HepG2 (cell line): ENCODE data around the gene ZNF697. TPM values are rescaled to one million over a fixed set of nuclear protein-coding genes. Genes with fewer than 3 reads are reported as not detected.

Experiments used
- AKAP8 ChIP-seq: sonication (generic); formaldehyde crosslinking; IDR thresholded peaks from 2 replicates; pipeline ENCODE4 v1.5.1; 2020; ENCODE audit warnings: mild to moderate bottlenecking, missing genetic modification reagents
- HDAC1 ChIP-seq: sonication (generic); formaldehyde crosslinking; IDR thresholded peaks from 2 replicates; pipeline ENCODE4 v1.5.1; 2020; ENCODE audit warnings: mild to moderate bottlenecking, missing genetic modification reagents
- PTBP1 ChIP-seq: fragments of 200-400 bp; formaldehyde crosslinking; IDR thresholded peaks from 2 replicates; pipeline ENCODE4 v1.6.1; 2018; ENCODE audit warnings: low read length, low read depth; ENCODE audit not compliant: poor library complexity, severe bottlenecking
- SAP130 ChIP-seq: IDR thresholded peaks from 2 replicates; pipeline ENCODE4 v1.6.1; 2016; ENCODE audit warnings: low read depth
- SP4 ChIP-seq: sonication (generic); formaldehyde crosslinking; IDR thresholded peaks from 2 replicates; pipeline ENCODE4 v1.8.1; 2023; ENCODE audit warnings: mild to moderate bottlenecking, missing genetic modification reagents
- ZBTB20 ChIP-seq: sonication (generic); formaldehyde crosslinking; IDR thresholded peaks from 2 replicates; pipeline ENCODE4 v1.8.1; 2023; ENCODE audit warnings: missing genetic modification reagents, low read depth, mild to moderate bottlenecking, borderline replicate concordance
- ZNF335 ChIP-seq: sonication (generic); formaldehyde crosslinking; IDR thresholded peaks from 2 replicates; pipeline ENCODE4 v1.4.0; 2020; ENCODE audit warnings: missing genetic modification reagents
- ZNF510 ChIP-seq: sonication (generic); formaldehyde crosslinking; IDR thresholded peaks from 2 replicates; pipeline ENCODE4 v1.4.0; 2020; ENCODE audit warnings: low read depth, mild to moderate bottlenecking, missing genetic modification reagents
- ZNF607 ChIP-seq: sonication (generic); formaldehyde crosslinking; IDR thresholded peaks from 2 replicates; pipeline ENCODE4 v1.5.1; 2020; ENCODE audit warnings: missing genetic modification reagents, mild to moderate bottlenecking, borderline replicate concordance
- ZSCAN22 ChIP-seq: sonication (generic); formaldehyde crosslinking; IDR thresholded peaks from 2 replicates; pipeline ENCODE4 v1.4.0; 2020; ENCODE audit warnings: mild to moderate bottlenecking, missing genetic modification reagents
- ZSCAN25 ChIP-seq: sonication (generic); formaldehyde crosslinking; IDR thresholded peaks from 2 replicates; pipeline ENCODE4 v1.8.0; 2022; ENCODE audit warnings: mild to moderate bottlenecking, missing genetic modification reagents
- polyA plus RNA-seq, 8 experiments: library from polyadenylated mRNA; depleted of rRNA in 3 of 8; stranded (reverse) in 7 of 8; unstranded in 1 of 8; fragments of >200 nt; fragmentation: Illumina TruSeq in 4 of 8; extraction: Trizol in 4 of 8; gene quantifications; 2 replicates each; pipeline versions ENCODE4 v1.2.1 to v1.2.3, GENCODE V29; 2011 to 2016; ENCODE audit warnings: low read depth in 4 of 8, missing spikeins in 1 of 8, mixed read lengths in 1 of 8; ENCODE audit not compliant: insufficient read depth in 1 of 8
- total RNA-seq, 5 experiments: library from RNA; depleted of rRNA; stranded (reverse); fragments of >200 nt; fragmentation: Illumina TruSeq; extraction: Trizol; gene quantifications; 2 replicates each; pipeline ENCODE4 v1.2.3, GENCODE V29; 2016; ENCODE audit warnings: low read depth in 1 of 5
- TF ChIP-seq, protein P1 (sequence below): sonication (generic); formaldehyde crosslinking; conservative IDR thresholded peaks from 2 replicates; pipeline ENCODE4 v1.8.1; 2023; ENCODE audit warnings: missing genetic modification reagents
- TF ChIP-seq, protein P2 (sequence below): sonication (generic); formaldehyde crosslinking; IDR thresholded peaks from 2 replicates; pipeline ENCODE4 v1.5.1; 2020; ENCODE audit warnings: mild to moderate bottlenecking, missing genetic modification reagents, borderline replicate concordance
- TF ChIP-seq, protein P3 (sequence below): sonication (generic); formaldehyde crosslinking; IDR thresholded peaks from 2 replicates; pipeline ENCODE4 v1.4.0; 2020; ENCODE audit warnings: missing genetic modification reagents
- TF ChIP-seq, protein P4 (sequence below): IDR thresholded peaks from 2 replicates; pipeline ENCODE4 v1.6.1; 2016; ENCODE audit warnings: missing compliant biosample characterization, missing genetic modification reagents, borderline replicate concordance

Gene ZNF697
- total and polyA plus RNA-seq, 2 of the 13 experiments (the other 11 are each of a cell fraction or from before 2014, with no cell fraction given) = 2.3 to 7.1 TPM

DNA sequence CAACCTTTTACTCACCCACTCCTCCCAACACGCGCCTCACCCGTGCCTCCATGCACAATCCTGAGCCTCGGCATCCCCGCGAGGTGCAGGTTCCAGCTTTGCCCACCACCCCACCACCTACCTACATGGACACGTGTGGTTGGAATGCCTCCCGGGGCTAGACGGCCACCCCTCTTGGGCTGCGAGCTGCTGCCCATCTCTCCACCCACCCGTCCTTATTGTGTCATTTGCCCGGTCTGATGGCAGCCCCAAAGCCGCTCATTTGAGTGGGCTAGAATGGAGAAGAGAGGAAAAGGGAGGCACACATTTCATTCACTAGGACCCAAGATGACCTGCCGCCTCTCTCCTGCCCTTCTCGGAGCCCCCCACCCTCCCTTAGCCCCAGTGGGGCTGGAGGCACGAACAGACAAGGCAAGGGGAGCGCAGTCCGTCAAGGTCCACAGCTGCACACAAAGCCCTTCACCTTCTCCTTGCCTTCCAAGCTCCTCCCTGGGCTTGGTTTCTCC lies 785 bp downstream of the ZNF697 start (continued):
- peak; percentile 31; the same call in 1 of the 2 replicates for TF ChIP-seq SAP130
- TF ChIP-seq ZNF607 (CRISPR knock-in tag) = peak; percentile 3; the same call in 1 of the 2 replicates
- TF ChIP-seq, protein P1, sequence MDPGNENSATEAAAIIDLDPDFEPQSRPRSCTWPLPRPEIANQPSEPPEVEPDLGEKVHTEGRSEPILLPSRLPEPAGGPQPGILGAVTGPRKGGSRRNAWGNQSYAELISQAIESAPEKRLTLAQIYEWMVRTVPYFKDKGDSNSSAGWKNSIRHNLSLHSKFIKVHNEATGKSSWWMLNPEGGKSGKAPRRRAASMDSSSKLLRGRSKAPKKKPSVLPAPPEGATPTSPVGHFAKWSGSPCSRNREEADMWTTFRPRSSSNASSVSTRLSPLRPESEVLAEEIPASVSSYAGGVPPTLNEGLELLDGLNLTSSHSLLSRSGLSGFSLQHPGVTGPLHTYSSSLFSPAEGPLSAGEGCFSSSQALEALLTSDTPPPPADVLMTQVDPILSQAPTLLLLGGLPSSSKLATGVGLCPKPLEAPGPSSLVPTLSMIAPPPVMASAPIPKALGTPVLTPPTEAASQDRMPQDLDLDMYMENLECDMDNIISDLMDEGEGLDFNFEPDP (CRISPR knock-in tag) = 0 out of 2 replicates have a peak, but pooled peaks have one; percentile 64
- TF ChIP-seq SP4 (CRISPR knock-in tag) = 0 out of 2 replicates have a peak, but pooled peaks have one; percentile 27
- TF ChIP-seq AKAP8 (CRISPR knock-in tag) = 0 out of 2 replicates have a peak, but pooled peaks have one; percentile 24
- peak; percentile 49 for TF ChIP-seq HDAC1 (CRISPR knock-in tag)
- TF ChIP-seq, protein P2, sequence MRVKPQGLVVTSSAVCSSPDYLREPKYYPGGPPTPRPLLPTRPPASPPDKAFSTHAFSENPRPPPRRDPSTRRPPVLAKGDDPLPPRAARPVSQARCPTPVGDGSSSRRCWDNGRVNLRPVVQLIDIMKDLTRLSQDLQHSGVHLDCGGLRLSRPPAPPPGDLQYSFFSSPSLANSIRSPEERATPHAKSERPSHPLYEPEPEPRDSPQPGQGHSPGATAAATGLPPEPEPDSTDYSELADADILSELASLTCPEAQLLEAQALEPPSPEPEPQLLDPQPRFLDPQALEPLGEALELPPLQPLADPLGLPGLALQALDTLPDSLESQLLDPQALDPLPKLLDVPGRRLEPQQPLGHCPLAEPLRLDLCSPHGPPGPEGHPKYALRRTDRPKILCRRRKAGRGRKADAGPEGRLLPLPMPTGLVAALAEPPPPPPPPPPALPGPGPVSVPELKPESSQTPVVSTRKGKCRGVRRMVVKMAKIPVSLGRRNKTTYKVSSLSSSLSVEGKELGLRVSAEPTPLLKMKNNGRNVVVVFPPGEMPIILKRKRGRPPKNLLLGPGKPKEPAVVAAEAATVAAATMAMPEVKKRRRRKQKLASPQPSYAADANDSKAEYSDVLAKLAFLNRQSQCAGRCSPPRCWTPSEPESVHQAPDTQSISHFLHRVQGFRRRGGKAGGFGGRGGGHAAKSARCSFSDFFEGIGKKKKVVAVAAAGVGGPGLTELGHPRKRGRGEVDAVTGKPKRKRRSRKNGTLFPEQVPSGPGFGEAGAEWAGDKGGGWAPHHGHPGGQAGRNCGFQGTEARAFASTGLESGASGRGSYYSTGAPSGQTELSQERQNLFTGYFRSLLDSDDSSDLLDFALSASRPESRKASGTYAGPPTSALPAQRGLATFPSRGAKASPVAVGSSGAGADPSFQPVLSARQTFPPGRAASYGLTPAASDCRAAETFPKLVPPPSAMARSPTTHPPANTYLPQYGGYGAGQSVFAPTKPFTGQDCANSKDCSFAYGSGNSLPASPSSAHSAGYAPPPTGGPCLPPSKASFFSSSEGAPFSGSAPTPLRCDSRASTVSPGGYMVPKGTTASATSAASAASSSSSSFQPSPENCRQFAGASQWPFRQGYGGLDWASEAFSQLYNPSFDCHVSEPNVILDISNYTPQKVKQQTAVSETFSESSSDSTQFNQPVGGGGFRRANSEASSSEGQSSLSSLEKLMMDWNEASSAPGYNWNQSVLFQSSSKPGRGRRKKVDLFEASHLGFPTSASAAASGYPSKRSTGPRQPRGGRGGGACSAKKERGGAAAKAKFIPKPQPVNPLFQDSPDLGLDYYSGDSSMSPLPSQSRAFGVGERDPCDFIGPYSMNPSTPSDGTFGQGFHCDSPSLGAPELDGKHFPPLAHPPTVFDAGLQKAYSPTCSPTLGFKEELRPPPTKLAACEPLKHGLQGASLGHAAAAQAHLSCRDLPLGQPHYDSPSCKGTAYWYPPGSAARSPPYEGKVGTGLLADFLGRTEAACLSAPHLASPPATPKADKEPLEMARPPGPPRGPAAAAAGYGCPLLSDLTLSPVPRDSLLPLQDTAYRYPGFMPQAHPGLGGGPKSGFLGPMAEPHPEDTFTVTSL = 0 out of 2 replicates have a peak, but pooled peaks have one; percentile 26
- 0 out of 2 replicates have a peak, but pooled peaks have one; percentile 10 for TF ChIP-seq ZBTB20 (CRISPR knock-in tag)
- TF ChIP-seq ZNF335 (CRISPR knock-in tag) = no peak
- TF ChIP-seq ZNF510 (CRISPR knock-in tag) = 0 out of 2 replicates have a peak, but pooled peaks have one; percentile 4
- TF ChIP-seq, protein P3, sequence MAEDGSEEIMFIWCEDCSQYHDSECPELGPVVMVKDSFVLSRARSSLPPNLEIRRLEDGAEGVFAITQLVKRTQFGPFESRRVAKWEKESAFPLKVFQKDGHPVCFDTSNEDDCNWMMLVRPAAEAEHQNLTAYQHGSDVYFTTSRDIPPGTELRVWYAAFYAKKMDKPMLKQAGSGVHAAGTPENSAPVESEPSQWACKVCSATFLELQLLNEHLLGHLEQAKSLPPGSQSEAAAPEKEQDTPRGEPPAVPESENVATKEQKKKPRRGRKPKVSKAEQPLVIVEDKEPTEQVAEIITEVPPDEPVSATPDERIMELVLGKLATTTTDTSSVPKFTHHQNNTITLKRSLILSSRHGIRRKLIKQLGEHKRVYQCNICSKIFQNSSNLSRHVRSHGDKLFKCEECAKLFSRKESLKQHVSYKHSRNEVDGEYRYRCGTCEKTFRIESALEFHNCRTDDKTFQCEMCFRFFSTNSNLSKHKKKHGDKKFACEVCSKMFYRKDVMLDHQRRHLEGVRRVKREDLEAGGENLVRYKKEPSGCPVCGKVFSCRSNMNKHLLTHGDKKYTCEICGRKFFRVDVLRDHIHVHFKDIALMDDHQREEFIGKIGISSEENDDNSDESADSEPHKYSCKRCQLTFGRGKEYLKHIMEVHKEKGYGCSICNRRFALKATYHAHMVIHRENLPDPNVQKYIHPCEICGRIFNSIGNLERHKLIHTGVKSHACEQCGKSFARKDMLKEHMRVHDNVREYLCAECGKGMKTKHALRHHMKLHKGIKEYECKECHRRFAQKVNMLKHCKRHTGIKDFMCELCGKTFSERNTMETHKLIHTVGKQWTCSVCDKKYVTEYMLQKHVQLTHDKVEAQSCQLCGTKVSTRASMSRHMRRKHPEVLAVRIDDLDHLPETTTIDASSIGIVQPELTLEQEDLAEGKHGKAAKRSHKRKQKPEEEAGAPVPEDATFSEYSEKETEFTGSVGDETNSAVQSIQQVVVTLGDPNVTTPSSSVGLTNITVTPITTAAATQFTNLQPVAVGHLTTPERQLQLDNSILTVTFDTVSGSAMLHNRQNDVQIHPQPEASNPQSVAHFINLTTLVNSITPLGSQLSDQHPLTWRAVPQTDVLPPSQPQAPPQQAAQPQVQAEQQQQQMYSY (CRISPR knock-in tag) = 0 out of 2 replicates have a peak, but pooled peaks have one; percentile 39
- TF ChIP-seq ZSCAN25 = 0 out of 2 replicates have a peak, but pooled peaks have one; percentile 30
- TF ChIP-seq, protein P4, sequence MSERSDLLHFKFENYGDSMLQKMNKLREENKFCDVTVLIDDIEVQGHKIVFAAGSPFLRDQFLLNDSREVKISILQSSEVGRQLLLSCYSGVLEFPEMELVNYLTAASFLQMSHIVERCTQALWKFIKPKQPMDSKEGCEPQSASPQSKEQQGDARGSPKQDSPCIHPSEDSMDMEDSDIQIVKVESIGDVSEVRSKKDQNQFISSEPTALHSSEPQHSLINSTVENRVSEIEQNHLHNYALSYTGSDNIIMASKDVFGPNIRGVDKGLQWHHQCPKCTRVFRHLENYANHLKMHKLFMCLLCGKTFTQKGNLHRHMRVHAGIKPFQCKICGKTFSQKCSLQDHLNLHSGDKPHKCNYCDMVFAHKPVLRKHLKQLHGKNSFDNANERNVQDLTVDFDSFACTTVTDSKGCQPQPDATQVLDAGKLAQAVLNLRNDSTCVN (CRISPR knock-in tag) = 0 out of 2 replicates have a peak, but pooled peaks have one; percentile 16
- peak; percentile 43 for TF ChIP-seq PTBP1
- TF ChIP-seq ZSCAN22 (CRISPR knock-in tag) = peak; percentile 72; the same call in 1 of the 2 replicates
